ENCODE measurements around the gene BMPR1A.

GRCh38 chr10:86944907-86945306 lies 188.5 kb downstream of the BMPR1A start:
- TF ChIP-seq CTCF (conservative IDR thresholded peaks at IDR 0.05) (no peak), ZFX (IDR thresholded peaks at IDR 0.05) (no peak)

All from C4-2B (cell line).